Mucosa of stomach (tissue), 1 donor: ENCODE results near the gene ABCD1.
"Not testable (repeated sequence)": the region's sequence is repeated elsewhere in the genome, so short reads cannot be mapped to it uniquely, and the experiment has no call there.

Source experiments
- H3K27me3 ChIP-seq: one replicate; pipeline ENCODE4 v1.7.0; 2013; ENCODE audit warnings: mild to moderate bottlenecking, low read length; ENCODE audit not compliant: control insufficient read depth, insufficient read depth
- H3K36me3 ChIP-seq: one replicate; pipeline ENCODE4 v1.7.0; 2013; ENCODE audit warnings: low read length; ENCODE audit not compliant: control insufficient read depth, insufficient read depth
- H3K4me1 ChIP-seq: one replicate; pipeline ENCODE4 v1.7.0; 2013; ENCODE audit warnings: mild to moderate bottlenecking, low read length; ENCODE audit not compliant: control insufficient read depth, insufficient read depth
- H3K4me3 ChIP-seq: one replicate; pipeline ENCODE4 v1.7.0; 2013; ENCODE audit warnings: low read length
- H3K9ac ChIP-seq: one replicate; pipeline ENCODE4 v1.7.0; 2013; ENCODE audit warnings: mild to moderate bottlenecking, low read length, moderate library complexity
- H3K9me3 ChIP-seq: one replicate; pipeline ENCODE4 v1.7.0; 2013; ENCODE audit warnings: mild to moderate bottlenecking, low read length, moderate library complexity; ENCODE audit not compliant: control insufficient read depth
- donor health status: Pancreatic carcinoma.

The ABCD1 gene

DNA sequence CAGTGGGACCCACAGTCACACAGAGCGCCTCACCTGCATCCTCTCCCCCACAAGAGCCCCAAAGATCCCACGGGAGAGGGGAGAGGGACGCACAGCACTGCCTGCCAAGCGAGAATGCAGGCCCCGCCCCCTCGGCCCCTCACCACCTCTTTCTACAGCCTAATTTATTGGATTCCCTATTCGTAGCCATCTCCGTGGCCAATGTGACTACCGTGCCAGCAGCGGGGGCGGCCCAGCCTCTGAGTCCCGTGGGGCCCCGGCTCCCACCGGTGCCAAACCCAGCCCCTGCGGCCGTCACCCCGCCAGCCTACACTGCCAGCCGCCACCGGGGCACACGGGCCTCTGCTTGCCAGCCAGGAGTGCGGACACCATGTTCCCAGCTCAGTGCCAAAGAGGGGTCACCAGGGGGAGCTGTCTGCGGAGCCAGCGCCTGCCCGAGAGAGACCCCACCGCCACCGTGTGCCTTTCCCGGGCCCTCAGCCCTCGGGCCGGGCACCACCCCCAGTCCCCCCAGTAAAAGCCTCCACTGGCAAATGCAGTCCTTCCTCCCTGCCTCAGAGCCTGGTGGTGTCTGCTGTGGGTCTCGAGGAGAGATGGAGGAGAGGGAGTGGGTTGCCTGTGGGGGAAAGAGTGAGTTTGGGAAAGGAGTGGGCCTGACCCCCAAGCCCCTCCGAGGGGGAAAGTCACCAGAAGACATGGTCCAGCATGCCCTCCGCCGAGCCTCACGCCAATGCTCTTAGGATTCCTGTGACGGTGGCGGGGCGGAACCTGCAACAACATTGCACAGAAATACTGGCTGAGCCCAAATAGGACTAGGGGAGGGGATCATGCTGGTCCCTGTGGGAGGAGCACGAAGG lies 19.8 kb downstream of the ABCD1 start:
- H3K4me3 ChIP-seq, result no peak overlapping the region

DNA sequence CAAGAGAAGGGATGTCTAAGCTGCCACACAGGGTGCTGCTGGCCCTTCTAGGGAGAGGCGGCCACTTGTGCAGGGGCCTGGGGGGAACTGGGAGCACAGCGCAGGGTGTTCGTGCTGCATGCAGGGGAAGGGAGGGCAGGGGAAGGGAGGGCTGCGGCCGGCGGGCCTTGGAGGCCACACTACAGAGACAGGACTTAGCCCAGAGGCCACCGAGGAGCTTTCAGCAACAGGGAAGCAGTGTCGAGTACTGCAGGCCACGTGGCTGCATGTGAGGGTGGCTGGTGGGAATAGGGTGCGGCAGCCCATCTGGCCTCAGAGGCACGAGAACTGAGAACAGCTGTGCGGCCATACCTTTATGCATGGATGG lies 20.4 kb downstream of the ABCD1 start:
- H3K4me3 ChIP-seq, H3K36me3 ChIP-seq, H3K27me3 ChIP-seq, H3K9ac ChIP-seq, H3K9me3 ChIP-seq, H3K4me1 ChIP-seq: not testable (repeated sequence)

More for the DNA sequence above, 19.8 kb downstream of the ABCD1 start:
- Histone ChIP-seq H3K36me3 (no peaks in the 10 kb centered on the region), H3K4me1 (no peaks in the 10 kb centered on the region), H3K9ac (no peak overlapping the region), H3K27me3 (no peaks in the 10 kb centered on the region), H3K9me3 (no peaks in the 10 kb centered on the region)

DNA sequence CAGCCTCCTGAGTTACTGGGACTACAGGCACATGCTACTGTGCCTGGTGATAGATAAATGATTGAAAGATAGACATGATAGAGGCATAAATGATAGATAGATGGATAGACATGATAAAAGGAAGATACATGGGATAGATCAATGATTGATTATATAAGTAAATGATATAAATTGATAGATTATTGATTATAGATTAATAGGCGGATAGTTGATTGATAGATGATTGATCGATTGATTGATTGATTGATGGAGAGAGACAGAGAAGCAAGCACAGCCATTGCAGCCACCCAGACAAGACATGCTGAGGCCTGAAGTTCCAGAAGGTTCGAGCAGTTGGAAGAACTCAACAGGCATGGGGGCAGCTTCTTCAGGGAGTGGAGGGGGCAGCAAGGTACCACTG lies 21.7 kb downstream of the ABCD1 start:
- H3K9ac ChIP-seq, result no peak overlapping the region
- H3K4me1 ChIP-seq, result no peaks in the 10 kb centered on the region
- H3K27me3 ChIP-seq, result no peaks in the 10 kb centered on the region
- no peak overlapping the region for H3K4me3 ChIP-seq
- H3K36me3 ChIP-seq, result no peaks in the 10 kb centered on the region
- H3K9me3 ChIP-seq, result no peaks in the 10 kb centered on the region

DNA sequence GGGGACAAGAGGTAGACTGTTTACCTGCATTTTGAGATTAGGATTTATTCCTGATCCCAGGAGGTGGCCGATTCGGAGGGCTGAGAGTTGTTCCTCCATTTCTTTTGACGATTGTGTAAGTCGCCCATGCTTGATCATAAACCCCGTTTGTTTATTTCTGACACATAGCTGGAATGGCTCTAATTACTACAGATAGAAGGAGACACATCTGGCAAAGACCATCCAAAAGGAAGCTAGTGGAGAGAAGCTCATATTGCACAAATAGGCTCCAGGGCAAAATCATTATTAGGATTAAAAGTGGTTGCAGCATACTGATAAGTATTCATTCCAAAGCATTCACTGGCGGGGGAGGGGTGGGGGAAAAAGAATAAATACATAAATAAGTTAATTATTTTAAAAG lies 22.3 kb downstream of the ABCD1 start:
- not testable (repeated sequence) for H3K36me3 ChIP-seq, H3K9me3 ChIP-seq, H3K4me1 ChIP-seq, H3K27me3 ChIP-seq, H3K9ac ChIP-seq, H3K4me3 ChIP-seq

DNA sequence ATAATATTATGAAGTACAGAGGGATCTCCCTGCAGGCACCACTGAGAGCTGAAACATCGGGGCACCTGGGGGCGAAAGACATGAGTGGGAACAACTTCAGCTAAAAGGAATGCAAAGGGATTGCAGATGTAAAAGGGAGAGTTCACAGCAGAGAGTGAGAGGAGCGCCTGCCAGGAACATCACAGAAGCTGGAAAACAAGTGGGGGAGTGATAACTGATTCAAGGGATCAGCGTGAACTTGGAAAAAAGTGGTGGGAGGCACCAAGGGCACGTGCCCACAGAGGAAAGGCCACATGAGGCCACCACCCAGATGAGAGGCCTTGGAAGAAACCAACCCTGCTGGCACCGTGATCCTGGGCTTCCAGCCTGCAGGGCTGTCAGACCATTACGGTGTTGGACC lies 24.4 kb downstream of the ABCD1 start:
- not testable (repeated sequence) for H3K4me1 ChIP-seq, H3K9me3 ChIP-seq, H3K27me3 ChIP-seq, H3K36me3 ChIP-seq, H3K9ac ChIP-seq, H3K4me3 ChIP-seq

DNA sequence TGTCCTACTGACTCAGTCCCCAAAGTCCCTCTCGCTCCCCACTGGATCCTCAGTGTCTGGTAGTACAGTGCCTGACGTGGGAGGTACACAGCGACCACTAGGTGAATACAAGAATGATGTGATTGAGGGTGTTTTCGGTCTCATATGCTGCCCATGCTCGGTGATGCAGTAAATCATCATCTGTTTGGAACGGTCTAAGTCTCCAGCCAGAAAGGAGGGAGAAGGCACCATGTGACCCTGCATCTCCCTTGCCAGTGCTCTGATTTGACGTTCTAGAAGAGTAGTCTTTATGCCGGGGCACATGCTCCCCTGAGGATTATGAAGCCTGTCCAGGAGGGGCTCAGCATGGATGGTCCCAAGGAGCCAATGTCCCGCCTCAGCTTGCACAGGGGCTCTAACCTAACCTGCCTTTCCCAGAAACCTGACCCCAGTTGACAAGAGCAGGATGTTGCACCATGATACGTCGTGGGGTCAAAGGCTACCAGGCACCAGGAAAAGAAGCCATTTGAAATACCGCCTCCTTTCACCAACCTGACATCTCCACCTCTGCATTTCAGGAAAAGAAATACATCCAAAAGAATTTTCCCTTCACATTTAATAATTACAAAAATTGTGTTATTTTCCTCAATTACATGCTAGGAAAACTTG lies 25.6 kb downstream of the ABCD1 start:
- no peak overlapping the region for H3K4me3 ChIP-seq
- no peaks in the 10 kb centered on the region for H3K27me3 ChIP-seq
- no peaks in the 10 kb centered on the region for H3K9me3 ChIP-seq
- no peaks in the 10 kb centered on the region for H3K36me3 ChIP-seq
- no peak overlapping the region for H3K9ac ChIP-seq
- no peaks in the 10 kb centered on the region for H3K4me1 ChIP-seq

DNA sequence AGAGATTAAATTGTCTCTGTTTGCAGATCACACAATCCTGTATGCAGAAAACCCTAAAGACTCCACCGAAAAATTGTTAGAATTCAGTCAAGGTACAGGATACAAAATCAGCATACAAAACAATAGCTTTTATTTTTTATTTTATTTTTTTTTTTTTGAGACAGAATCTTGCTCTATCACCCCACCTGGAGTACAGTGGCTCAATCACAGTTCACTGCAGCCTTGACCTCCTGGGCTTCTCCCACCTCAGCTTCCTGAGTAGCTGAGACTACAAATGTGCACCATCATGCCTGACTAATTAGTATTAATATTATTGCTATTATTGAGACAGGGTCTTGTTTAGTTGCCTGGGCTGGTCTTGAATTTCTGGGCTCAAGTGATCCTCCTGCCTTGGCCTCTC lies 30.5 kb downstream of the ABCD1 start:
- H3K9me3 ChIP-seq, result no peaks in the 10 kb centered on the region
- no peaks in the 10 kb centered on the region for H3K4me1 ChIP-seq
- H3K27me3 ChIP-seq, result no peaks in the 10 kb centered on the region
- no peak overlapping the region for H3K9ac ChIP-seq
- no peaks in the 10 kb centered on the region for H3K36me3 ChIP-seq
- no peak overlapping the region for H3K4me3 ChIP-seq

DNA sequence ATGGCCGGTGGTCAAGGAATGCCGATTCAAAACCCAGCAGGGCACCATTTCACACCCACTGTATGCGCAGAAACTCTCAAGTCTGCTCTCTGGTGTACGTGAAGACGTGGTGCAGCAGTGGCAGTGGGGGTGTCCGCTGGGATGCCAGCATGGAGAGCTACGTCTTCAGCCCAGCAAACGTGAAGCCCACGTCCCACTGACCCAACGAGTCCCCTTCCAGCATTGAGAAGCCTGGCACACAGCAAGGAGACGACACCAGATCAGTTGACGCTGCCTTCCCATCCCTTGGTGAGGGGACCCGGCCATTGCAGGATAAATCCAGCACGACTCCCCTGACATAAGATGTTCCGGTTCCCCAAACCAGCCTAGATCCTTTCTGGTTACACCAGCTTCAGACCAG lies 37.2 kb downstream of the ABCD1 start:
- H3K36me3 ChIP-seq, result no peaks in the 10 kb centered on the region
- no peaks in the 10 kb centered on the region for H3K27me3 ChIP-seq
- no peaks in the 10 kb centered on the region for H3K9me3 ChIP-seq
- H3K9ac ChIP-seq, result no peak overlapping the region
- H3K4me1 ChIP-seq, result peaks cover 9% of the 10 kb centered on the region
- no peak overlapping the region for H3K4me3 ChIP-seq

DNA sequence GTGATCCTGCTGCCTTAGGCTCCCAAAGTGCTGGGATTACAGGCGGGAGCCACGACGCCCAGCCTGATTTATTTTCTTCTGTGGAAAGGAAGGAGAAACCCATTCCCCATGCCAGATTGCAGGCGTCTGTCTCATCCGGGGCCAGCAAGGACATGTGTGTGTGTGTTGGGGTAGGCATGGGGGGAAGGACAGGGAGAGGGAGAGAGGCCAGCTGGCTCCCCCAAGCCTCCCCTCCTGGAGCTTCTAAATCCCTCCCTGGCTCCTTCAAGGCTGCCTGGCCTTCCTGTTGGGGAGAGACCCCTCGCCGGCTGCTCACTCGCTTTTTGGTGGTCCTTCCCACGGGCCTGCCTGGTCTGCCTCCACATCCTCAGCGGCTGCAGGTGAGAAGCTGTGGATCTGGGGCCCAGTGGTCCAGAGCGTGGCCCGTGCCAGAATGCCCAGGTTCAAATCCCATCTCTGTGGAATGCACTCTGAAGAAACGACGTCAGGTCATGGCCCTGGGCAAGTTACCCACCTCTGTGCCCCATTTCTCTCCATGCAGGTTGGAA lies 38.0 kb downstream of the ABCD1 start:
- Histone ChIP-seq H3K4me1 (peaks cover 10% of the 10 kb centered on the region), H3K9me3 (no peaks in the 10 kb centered on the region), H3K27me3 (no peaks in the 10 kb centered on the region), H3K4me3 (no peak overlapping the region), H3K9ac (no peak overlapping the region), H3K36me3 (no peaks in the 10 kb centered on the region)

DNA sequence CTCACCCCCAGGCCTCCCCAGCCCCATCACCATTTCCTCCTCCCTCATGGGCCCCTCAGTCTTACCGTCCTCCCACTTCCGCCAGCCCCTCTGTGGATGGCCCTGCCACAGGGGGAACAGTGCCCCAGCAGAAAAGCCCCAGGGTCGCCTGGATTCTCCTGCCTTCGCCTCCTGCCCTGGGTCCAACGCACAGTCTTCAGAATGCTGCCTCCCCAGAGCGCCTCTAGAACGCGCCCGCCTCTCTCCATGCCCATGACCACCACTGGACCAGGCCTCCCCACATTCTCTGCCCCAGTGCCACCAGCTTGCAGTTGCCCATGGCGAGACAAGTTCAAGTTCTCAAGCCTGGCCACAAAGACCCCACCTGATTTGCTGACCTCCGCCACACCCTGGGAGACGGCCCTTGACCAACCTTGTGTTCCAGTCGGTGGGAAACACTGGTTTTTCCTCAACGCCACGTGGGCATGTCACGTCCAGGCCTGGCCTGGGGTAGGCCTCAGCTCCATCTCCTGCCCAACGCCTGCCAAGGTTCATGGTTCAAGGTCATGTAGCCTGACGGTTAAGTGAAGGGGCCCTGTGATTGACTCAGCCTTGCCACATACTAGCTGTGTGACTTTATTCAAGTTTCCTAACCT lies 38.8 kb downstream of the ABCD1 start:
- no peaks in the 10 kb centered on the region for H3K27me3 ChIP-seq
- H3K36me3 ChIP-seq, result no peaks in the 10 kb centered on the region
- no peak overlapping the region for H3K9ac ChIP-seq
- H3K4me1 ChIP-seq, result peaks cover 10% of the 10 kb centered on the region
- no peak overlapping the region for H3K4me3 ChIP-seq
- H3K9me3 ChIP-seq, result no peaks in the 10 kb centered on the region

DNA sequence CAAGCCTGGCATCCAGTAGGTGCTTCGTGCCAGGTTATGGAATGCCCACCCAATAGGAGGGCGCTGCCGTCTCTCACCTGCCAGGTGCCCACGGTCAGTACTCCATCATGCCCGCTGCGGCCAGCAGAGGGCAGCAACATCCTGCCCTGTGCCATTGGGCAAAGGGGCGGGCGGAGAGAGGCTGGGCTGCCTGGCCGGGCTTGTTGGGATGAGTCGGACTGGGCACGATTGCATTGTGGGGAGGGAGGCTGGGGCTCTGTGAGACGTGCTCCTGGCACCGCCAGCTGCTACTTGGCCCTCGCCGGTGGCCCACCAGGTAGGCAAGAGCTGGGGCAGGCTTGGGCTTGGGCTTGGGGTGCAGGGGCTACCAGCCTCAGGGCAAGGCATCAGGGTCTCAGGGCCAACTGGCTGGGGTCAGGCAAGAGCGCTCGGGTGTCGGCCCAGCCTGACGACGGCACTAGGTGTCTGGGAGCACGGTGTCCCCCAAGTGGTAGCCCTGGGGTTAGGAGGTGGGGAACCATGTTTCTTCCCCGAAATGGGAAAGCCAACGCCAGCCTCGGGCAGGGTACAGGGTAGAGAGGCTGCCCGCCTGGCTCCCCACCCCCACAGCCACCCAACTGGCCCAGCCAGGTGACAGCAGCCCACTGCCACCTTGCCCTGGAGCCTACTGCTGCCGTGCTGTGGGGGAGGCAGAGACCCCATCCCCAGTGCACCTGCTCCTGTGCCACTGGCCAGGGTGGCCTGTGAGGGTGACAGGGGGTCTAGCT lies 39.5 kb downstream of the ABCD1 start, which contains the start of gene PLXNB3:
Gene PLXNB3, plus strand, starts transcription at position 261 of the 767 bp plus-strand sequence. CDS start 1,287 bp downstream, outside the sequence.
- Histone ChIP-seq H3K27me3 (no peaks in the 10 kb centered on the region), H3K9me3 (no peaks in the 10 kb centered on the region), H3K9ac (peak within 1 kb of the TSS; percentile 22), H3K36me3 (no peaks in the 10 kb centered on the region), H3K4me1 (peaks cover 10% of the 10 kb centered on the region), H3K4me3 (no peak within 1 kb of the TSS)
